H9 (cell line): ENCODE measurements around the gene ESRP2. TPM values are rescaled to one million over a fixed set of nuclear protein-coding genes. Genes with fewer than 3 reads are reported as not detected.
A peak's percentile ranks its signal among the peaks of the same experiment; 100 is the strongest.

Experiments used
- DNase-seq: peaks from one replicate; pipeline ENCODE4 v3.0.0-alpha.2; 2017
- H2AFZ ChIP-seq: one replicate; pipeline ENCODE4 v1.6.1; 2013; ENCODE audit warnings: mild to moderate bottlenecking, low read length, control low read depth, moderate library complexity
- H2AK5ac ChIP-seq: 2 replicates; pipeline ENCODE4 v1.6.1; 2013; ENCODE audit warnings: low read length, control low read depth, mixed read lengths; ENCODE audit not compliant: insufficient read length
- H2BK120ac ChIP-seq: one replicate; pipeline ENCODE4 v1.6.1; 2013; ENCODE audit warnings: low read depth, mild to moderate bottlenecking, low read length, control low read depth, inconsistent platforms; ENCODE audit not compliant: poor library complexity, severe bottlenecking
- H2BK12ac ChIP-seq: 2 replicates; pipeline ENCODE4 v1.6.1; 2013; ENCODE audit warnings: low read length, control low read depth, mixed read lengths, low read depth; ENCODE audit not compliant: insufficient read length
- H2BK15ac ChIP-seq: 2 replicates; pipeline ENCODE4 v1.6.1; 2013; ENCODE audit warnings: low read depth, low read length, control low read depth
- H2BK20ac ChIP-seq: one replicate; pipeline ENCODE4 v1.6.1; 2013; ENCODE audit warnings: low read depth, mild to moderate bottlenecking, low read length, control low read depth, inconsistent platforms; ENCODE audit not compliant: poor library complexity, severe bottlenecking
- H2BK5ac ChIP-seq: 2 replicates; pipeline ENCODE4 v1.6.1; 2013; ENCODE audit warnings: low read length, control low read depth, mixed read lengths; ENCODE audit not compliant: insufficient read length
- H3K14ac ChIP-seq: 2 replicates; pipeline ENCODE4 v1.6.1; 2013; ENCODE audit warnings: low read length, control low read depth; ENCODE audit not compliant: insufficient read depth
- H3K18ac ChIP-seq: 2 replicates; pipeline ENCODE4 v1.6.1; 2013; ENCODE audit warnings: low read depth, mild to moderate bottlenecking, mixed read lengths, low read length, control low read depth; ENCODE audit not compliant: insufficient read length
- H3K23ac ChIP-seq: 2 replicates; pipeline ENCODE4 v1.6.1; 2013; ENCODE audit warnings: low read length, control low read depth, mixed read lengths, low read depth; ENCODE audit not compliant: insufficient read length
- H3K23me2 ChIP-seq: 2 replicates; pipeline ENCODE4 v1.6.1; 2013; ENCODE audit warnings: low read depth, mild to moderate bottlenecking, mixed read lengths, low read length, control low read depth; ENCODE audit not compliant: insufficient read length, poor library complexity, severe bottlenecking
- H3K27ac ChIP-seq: 2 replicates; pipeline ENCODE4 v1.5.1; 2013; ENCODE audit warnings: low read length, control low read depth, mixed read lengths, low read depth; ENCODE audit not compliant: insufficient read length
- H3K27me3 ChIP-seq: 2 replicates; pipeline ENCODE4 v1.6.1; 2013; ENCODE audit warnings: low read length, control low read depth, inconsistent platforms; ENCODE audit not compliant: insufficient read depth
- H3K4ac ChIP-seq: 2 replicates; pipeline ENCODE4 v1.6.1; 2013; ENCODE audit warnings: low read depth, mild to moderate bottlenecking, control low read depth, inconsistent platforms, low read length, moderate library complexity
- H3K4me1 ChIP-seq: 2 replicates; pipeline ENCODE4 v1.6.1; 2013; ENCODE audit warnings: low read length, control low read depth, inconsistent platforms; ENCODE audit not compliant: insufficient read depth
- H3K4me2 ChIP-seq: 2 replicates; pipeline ENCODE4 v1.6.1; 2013; ENCODE audit warnings: low read length, control low read depth, mixed read lengths; ENCODE audit not compliant: insufficient read length, insufficient read depth
- H3K56ac ChIP-seq: 2 replicates; pipeline ENCODE4 v1.6.1; 2013; ENCODE audit warnings: low read depth, mild to moderate bottlenecking, mixed read lengths, low read length, control low read depth; ENCODE audit not compliant: insufficient read length
- H3K79me1 ChIP-seq: 2 replicates; pipeline ENCODE4 v1.6.1; 2013; ENCODE audit warnings: low read depth, mild to moderate bottlenecking, moderate library complexity, low read length, control low read depth, inconsistent platforms; ENCODE audit not compliant: insufficient read depth, poor library complexity, severe bottlenecking
- H3K79me2 ChIP-seq: 2 replicates; pipeline ENCODE4 v1.6.1; 2013; ENCODE audit warnings: low read length, control low read depth, inconsistent platforms; ENCODE audit not compliant: insufficient read depth
- H3K9ac ChIP-seq: 2 replicates; pipeline ENCODE4 v1.6.1; 2013; ENCODE audit warnings: low read length, control low read depth, mixed read lengths; ENCODE audit not compliant: insufficient read length; ENCODE audit errors: extremely low read depth
- H3K9me3 ChIP-seq: one replicate; pipeline ENCODE4 v1.6.1; 2013; ENCODE audit warnings: low read depth, low read length, inconsistent platforms; ENCODE audit not compliant: control insufficient read depth
- H3T11ph ChIP-seq: one replicate; pipeline ENCODE4 v1.6.1; 2013; ENCODE audit warnings: mild to moderate bottlenecking, low read length, control low read depth, inconsistent platforms
- H4K20me1 ChIP-seq: one replicate; pipeline ENCODE4 v1.6.1; 2013; ENCODE audit not compliant: control insufficient read depth, insufficient read length, insufficient read depth
- H4K5ac ChIP-seq: 2 replicates; pipeline ENCODE4 v1.6.1; 2013; ENCODE audit warnings: low read depth, mild to moderate bottlenecking, mixed read lengths, low read length, control low read depth; ENCODE audit not compliant: insufficient read length
- H4K8ac ChIP-seq: replicated peaks from 2 replicates; pipeline ENCODE4 v1.6.1; 2013; ENCODE audit warnings: low read length, control low read depth, mixed read lengths, low read depth; ENCODE audit not compliant: insufficient read length
- H4K91ac ChIP-seq: 2 replicates; pipeline ENCODE4 v1.6.1; 2013; ENCODE audit warnings: low read depth, mild to moderate bottlenecking, moderate library complexity, mixed read lengths, low read length, control low read depth; ENCODE audit not compliant: insufficient read length
- H3K27ac Mint-ChIP-seq, 3 experiments: 2 replicates in 2 of 3; 3 replicates in 1 of 3; pipeline ENCODE4 v1.8.0; 2020 to 2021; ENCODE audit warnings: mixed read lengths in 3 of 3, mild to moderate bottlenecking in 1 of 3, moderate library complexity in 1 of 3
- H3K27me3 Mint-ChIP-seq: 2 replicates; pipeline ENCODE4 v1.8.0; 2021; ENCODE audit warnings: low read depth, mild to moderate bottlenecking, moderate library complexity, mixed read lengths
- H3K36me3 Mint-ChIP-seq, 3 experiments: 2 replicates in 2 of 3; 3 replicates in 1 of 3; pipeline ENCODE4 v1.8.0; 2020 to 2021; ENCODE audit warnings: low read depth in 3 of 3, mixed read lengths in 3 of 3; ENCODE audit not compliant: insufficient read depth in 1 of 3
- H3K4me1 Mint-ChIP-seq, 2 experiments: 2 replicates each; pipeline ENCODE4 v1.8.0; 2020; ENCODE audit warnings: mixed read lengths in 2 of 2
- H3K4me3 Mint-ChIP-seq, 2 experiments: 2 replicates in 1 of 2; 3 replicates in 1 of 2; pipeline ENCODE4 v1.8.0; 2020 to 2021; ENCODE audit warnings: mild to moderate bottlenecking in 2 of 2, mixed read lengths in 2 of 2, moderate library complexity in 1 of 2
- H3K9me3 Mint-ChIP-seq, 2 experiments: 2 replicates in 1 of 2; 3 replicates in 1 of 2; pipeline ENCODE4 v1.8.0; 2020; ENCODE audit warnings: mild to moderate bottlenecking in 2 of 2, mixed read lengths in 2 of 2, moderate library complexity in 1 of 2
- WGBS: extraction: QIAGEN DNeasy Blood & Tissue Kit; methylation state at CpG from one replicate; pipeline ENCODE4 v1.1.7; 2013; ENCODE audit warnings: missing lambda C conversion rate, low lambda C conversion rate, mixed read lengths; ENCODE audit not compliant: insufficient read length; ENCODE audit errors: extremely low coverage; 5-methylcytosine and 5-hydroxymethylcytosine counted together
- total RNA-seq: library from RNA; stranded (reverse); gene quantifications from 2 replicates; pipeline ENCODE4 v1.2.1, GENCODE V29; 2021
- TF ChIP-seq, protein P1 (sequence below): fragments of 200-600 bp; sonication (generic); conservative IDR thresholded peaks from 3 replicates; pipeline ENCODE4 v1.8.0; 2021; ENCODE audit warnings: antibody characterized with exemption, mild to moderate bottlenecking

The ESRP2 gene
- total RNA-seq, 1 experiment from 2014 or later = 59.5 TPM

GRCh38 chr16:68267612-68268405 lies 31.9 kb upstream of the ESRP2 start:
- Mint-ChIP-seq H3K27ac (peak overlapping the region; percentile 22 to 62 (median 61); a peak in 3 of 7 replicates), H3K36me3 (peaks cover 0 to 6% (median 2%) of the 10 kb centered on the region in 3 experiments; a peak in 4 of 7 replicates), H3K9me3 (no peaks in the 10 kb centered on the region), H3K27me3 (peaks cover 12% of the 10 kb centered on the region), H3K4me1 (peaks cover 26 to 31% of the 10 kb centered on the region in 2 experiments), H3K4me3 (peak overlapping the region in 1 of 2 experiments; percentile 75; a peak in 3 of 5 replicates)
- H3K23me2 ChIP-seq = peaks cover 8% of the 10 kb centered on the region
- H2BK20ac ChIP-seq = no peak overlapping the region
- H4K91ac ChIP-seq = no peak overlapping the region
- H3T11ph ChIP-seq = no peak overlapping the region
- no peak overlapping the region for H3K14ac ChIP-seq
- TF ChIP-seq, protein P1, sequence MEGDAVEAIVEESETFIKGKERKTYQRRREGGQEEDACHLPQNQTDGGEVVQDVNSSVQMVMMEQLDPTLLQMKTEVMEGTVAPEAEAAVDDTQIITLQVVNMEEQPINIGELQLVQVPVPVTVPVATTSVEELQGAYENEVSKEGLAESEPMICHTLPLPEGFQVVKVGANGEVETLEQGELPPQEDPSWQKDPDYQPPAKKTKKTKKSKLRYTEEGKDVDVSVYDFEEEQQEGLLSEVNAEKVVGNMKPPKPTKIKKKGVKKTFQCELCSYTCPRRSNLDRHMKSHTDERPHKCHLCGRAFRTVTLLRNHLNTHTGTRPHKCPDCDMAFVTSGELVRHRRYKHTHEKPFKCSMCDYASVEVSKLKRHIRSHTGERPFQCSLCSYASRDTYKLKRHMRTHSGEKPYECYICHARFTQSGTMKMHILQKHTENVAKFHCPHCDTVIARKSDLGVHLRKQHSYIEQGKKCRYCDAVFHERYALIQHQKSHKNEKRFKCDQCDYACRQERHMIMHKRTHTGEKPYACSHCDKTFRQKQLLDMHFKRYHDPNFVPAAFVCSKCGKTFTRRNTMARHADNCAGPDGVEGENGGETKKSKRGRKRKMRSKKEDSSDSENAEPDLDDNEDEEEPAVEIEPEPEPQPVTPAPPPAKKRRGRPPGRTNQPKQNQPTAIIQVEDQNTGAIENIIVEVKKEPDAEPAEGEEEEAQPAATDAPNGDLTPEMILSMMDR = no peak
- H2BK5ac ChIP-seq = no peak overlapping the region
- no peak overlapping the region for H2BK15ac ChIP-seq
- no peak overlapping the region for H2AFZ ChIP-seq
- no peak overlapping the region for H2BK120ac ChIP-seq
- no peak overlapping the region for H4K5ac ChIP-seq
- H3K56ac ChIP-seq = no peak overlapping the region
- H3K18ac ChIP-seq = no peak overlapping the region
- H3K79me1 ChIP-seq = peaks cover 3% of the 10 kb centered on the region
- no peak overlapping the region for H4K8ac ChIP-seq
- no peak overlapping the region for H2BK12ac ChIP-seq
- no peak overlapping the region for H2AK5ac ChIP-seq
- H3K27me3 ChIP-seq = no peaks in the 10 kb centered on the region
- H3K23ac ChIP-seq = no peak overlapping the region
- peaks cover 6% of the 10 kb centered on the region; the same call in 1 of the 2 replicates for H3K4me1 ChIP-seq
- H3K4me2 ChIP-seq = no peak overlapping the region
- peak; percentile 71 for DNase-seq
- H3K9ac ChIP-seq = no peak overlapping the region
- no peak overlapping the region for H3K4ac ChIP-seq
- H3K9me3 ChIP-seq = no peaks in the 10 kb centered on the region
- H3K27ac ChIP-seq = no peak overlapping the region
- peaks cover 1% of the 10 kb centered on the region; the same call in 1 of the 2 replicates for H3K79me2 ChIP-seq
- WGBS = no CpG with 5 or more reads among the region's 6 CpGs
- H4K20me1 ChIP-seq = no peaks in the 10 kb centered on the region
